Amygdala (tissue), 56 donors: ENCODE measurements around the gene ADARB2.
"Not testable (repeated sequence)": the region's sequence is repeated elsewhere in the genome, so short reads cannot be mapped to it uniquely, and the experiment has no call there.

ENCODE experiments used
- DNase-seq, 56 donors: peaks; one replicate each; lab custom pipeline; 2025; lab: John Stamatoyannopoulos, UW

The ADARB2 gene

DNA sequence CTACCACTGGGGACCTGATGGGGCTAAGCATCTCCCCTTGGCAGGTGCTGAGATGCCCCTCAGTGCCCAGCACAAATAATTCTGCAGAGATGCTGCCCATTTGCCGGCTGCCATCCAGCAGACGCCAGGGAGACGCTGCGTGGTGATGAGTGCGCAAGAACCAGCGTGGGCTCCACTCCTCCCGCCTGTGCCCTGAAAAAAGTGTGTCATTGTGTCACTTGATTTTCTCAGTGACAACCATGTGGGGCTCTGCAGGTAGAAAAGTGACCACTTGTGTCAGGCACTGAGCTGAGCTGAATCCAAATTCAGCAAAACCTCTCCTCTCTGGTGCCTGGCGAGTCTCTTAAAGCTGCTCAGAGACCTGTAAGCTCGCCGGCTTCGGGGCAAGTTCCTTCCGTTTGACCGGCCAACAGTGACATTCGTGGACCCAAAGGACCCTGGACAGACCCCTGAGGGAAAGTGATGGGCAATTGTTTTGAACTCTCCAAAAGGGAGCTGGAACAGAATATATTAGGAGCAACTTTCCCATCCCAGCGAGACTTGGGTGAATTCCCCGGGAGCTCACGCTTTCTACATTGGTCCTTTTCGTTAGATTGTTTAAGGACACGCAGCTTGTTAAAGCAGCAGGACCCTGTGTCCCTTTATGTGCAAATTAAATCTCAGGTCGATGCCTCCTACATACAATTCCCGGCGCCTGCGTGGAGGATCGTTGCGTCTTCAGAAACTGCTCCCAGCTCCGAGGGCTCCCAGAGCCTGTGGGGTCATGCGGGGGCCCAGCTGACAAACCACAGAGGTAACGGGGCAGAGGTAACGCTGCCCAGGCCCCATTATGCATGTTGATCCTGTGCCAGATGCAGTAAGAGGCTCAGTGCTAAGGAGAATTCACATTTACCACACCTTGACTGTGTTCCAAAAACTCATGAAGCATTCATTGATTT, 332.7 kb downstream of the ADARB2 start:
- DNase-seq, result no peak

DNA sequence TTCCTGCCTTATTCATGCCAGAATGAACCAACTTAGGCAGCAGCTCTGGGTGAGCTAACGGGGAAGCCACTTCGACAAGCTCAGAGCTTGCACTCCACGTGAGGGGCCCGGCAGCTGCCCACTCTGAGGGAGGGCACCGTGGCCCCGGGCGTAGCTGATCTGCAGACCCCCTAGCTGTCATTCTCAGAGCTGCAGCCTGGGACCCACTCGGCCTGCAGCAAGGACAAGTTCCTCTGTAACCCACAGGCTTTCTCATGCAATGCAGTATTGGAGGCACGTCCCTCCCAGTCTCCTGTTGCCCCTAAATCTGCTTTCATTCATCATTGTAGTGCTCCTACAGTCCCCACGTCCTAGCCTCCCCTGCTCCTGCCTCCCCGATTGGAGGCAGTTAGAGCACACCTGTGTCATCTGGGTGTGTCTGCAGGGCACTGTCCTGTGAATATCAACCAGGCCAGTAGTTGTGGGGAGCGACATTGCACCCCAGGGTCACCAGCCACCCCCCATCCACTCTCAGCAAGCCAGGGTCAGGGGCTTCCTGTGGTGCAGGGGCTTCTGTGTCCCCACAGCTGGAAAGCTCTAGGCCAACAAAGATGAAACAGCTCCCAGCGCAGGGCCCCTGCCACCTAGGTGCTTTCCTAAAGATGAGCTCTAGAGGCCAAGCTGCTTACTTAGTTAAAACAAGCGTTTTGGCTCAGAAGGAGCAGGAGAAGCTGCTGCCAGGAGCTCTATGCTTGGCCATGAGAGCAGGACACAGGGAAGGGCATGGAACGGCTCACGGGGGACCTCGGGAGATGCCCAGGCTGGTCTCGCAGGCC, 333.6 kb downstream of the ADARB2 start:
- no peak for DNase-seq

- DNase-seq, result no peak
Observed at GRCh38 chr10:1402816-1403507, 334.4 kb downstream of the ADARB2 start.

DNA sequence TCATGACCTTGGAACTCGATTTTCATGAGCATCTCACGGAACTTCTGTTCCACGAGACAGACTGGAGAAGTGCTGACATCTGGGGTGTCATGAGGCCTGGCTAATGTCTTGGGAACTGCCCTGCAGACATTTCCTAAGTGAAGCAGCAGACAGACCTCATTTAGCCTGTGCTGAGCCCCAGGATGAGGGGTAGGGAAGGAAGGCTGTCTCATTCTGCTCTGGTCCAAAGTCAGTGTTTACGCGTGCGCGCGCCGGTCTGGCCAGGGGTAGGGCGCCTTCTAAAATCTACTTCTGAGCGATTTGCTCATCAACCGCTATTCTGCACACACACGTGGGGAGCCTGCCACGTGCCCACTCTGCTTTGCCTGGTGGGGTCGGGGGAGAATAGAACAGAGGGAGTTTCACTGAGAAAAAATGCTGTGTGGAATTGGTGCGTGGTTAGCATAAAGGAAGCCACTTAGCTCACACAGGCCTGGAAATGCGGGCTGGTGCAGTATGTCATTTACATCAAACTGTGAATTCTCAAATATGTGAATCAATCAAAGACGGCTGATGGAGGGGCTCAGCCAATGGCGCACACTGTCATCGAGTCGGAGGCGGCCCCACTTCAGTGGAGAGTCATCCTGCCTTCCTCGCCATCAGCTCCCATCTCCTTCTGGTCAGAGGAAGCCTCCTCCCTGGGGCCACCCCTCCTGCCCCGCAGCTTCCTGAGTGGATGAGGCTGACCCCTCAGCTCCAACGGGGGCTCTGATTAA, 335.1 kb downstream of the ADARB2 start:
- DNase-seq, result no peak

DNA sequence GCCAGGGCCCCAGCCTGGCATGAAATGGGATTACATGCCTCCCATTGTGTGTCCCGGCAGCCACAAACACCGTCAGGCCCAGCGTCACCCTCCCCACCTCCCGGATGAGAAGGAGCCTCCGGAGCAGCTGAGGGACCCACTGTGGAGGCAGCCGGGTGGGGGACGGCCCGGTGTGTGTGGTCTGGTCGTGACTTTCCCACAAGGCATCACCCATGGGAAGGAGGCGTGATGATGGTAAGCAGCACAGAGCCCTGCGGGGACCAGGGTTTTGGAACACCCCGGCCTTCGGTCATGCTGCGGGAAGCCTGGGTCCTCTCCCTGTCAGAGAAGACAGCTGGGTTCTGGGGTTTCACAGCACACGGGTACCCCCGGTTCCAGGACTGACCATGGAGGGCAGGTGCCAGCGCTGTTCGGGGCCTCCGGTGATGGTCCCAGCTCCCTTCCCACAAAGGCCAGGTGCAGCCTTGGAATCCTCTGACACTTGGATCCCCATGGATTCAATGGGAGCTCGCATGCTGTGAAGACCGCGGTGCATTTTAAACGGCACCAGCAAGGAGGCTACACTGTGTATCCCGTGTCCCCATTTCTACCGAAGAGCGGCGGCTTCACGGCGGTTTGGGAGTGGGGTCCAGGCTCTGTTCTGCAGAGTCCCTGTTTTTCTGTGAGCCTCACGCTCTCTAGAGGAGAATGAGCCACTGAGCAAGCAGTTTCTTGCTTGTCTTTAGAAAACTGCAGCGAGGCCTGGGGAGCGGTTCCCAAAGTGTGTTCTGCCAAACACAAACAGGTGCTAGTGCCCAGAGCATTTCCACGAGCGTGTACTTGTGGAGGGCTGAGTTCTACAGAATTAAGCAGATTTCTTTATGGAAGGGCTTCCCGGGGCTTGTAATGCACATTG, 336.0 kb downstream of the ADARB2 start:
- DNase-seq, result no peak

GRCh38 chr10:1400101-1401070, 336.9 kb downstream of the ADARB2 start:
- no peak for DNase-seq

DNA sequence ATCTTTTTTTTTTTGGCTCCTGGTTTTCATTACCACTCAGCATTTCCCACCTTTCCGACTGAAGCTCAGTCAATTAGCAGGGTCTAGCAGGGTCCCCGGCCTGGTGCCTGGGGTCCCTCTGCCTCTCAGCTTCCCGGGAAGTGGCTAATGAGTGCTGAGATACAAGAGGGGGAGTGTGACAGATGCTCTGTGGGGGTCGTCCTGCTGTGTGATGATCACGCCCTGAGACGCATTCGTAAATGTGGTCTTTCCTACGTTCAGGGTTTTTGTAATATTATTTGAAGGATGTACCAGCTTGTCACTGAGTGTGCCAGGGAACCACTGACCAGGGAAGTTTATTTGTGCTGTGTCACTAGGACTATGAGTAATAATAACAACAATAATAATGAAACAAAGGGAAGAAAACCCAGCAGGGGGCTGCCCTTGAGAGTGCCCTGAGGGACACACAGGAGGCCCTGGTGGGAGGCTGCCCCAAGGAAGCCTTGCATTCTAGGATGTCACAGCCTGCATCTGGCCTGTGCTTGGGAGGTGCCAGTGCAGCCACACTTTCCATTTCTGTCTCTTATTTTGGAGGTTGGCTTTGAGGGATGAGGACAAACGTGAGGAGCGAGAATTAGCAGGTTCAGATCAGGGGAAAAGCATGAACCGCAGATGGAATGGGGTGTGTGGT, 337.8 kb downstream of the ADARB2 start:
- no peak for DNase-seq

GRCh38 chr10:1398626-1399410, 338.5 kb downstream of the ADARB2 start:
- no peak for DNase-seq

DNA sequence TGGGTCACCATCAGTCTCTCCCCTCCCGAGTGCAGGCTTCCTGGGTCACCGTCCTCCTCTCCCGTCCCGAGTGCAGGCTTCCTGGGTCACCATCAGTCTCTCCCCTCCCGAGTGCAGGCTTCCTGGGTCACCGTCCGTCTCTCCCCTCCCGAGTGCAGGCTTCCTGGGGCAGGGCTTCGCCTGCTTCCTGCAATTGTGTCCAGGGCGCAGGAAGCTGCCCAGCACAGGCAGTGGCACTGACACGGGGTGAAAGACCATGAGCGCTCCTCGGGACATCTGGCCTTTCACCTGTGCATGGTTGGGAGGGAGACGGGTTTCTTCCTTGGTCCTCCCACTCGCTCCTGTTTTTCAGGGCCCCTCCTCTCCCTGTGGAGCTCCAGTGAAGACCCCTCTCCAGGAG, 339.2 kb downstream of the ADARB2 start:
- DNase-seq, result not testable (repeated sequence)

- no peak for DNase-seq
Observed at GRCh38 chr10:1396297-1396635, 341.1 kb downstream of the ADARB2 start.

- no peak for DNase-seq
Observed at GRCh38 chr10:1395481-1396296, 341.6 kb downstream of the ADARB2 start.

GRCh38 chr10:1395025-1395480, 342.3 kb downstream of the ADARB2 start:
- no peak for DNase-seq

DNA sequence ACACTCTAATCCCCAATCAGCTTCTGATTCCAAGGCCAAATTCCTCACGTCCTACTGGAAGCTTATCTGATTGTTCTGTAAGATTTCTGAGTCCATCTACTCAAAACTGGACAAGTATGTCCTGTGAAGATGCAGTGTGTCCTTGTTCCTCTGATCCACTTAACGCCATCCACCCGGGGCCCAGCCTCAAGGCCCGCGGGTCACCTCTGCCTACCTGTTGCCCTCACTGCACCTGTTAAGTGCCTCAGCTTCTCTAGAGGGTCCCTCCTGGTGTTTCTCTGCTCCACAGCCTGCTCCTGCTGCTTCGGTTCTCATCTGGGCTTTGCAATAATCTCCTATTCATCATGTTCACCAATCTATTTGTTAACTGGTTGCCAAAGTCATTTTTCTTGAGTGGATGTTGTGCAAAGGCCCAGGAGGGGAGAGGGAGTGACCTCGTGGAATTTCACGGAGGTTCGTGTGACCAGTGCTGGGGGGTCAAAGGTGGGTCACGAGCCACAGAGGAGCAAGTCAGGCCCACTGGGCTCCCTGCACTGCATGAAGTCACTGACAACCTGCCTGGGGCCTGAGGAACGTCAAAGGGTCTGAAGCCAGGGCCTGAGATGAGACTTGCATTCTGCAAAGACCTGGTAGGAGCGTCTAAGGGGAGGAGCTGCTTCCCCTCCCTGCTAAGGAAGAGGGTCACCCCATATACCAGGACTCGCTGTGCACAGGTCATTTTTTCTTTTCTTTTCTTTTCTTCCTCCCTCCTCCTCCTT, 343.0 kb downstream of the ADARB2 start:
- no peak for DNase-seq

- no peak for DNase-seq
Observed at GRCh38 chr10:1393481-1393880, 343.8 kb downstream of the ADARB2 start.

GRCh38 chr10:1392127-1392526, 345.2 kb downstream of the ADARB2 start:
- no peak for DNase-seq
